ENCODE results near the gene F2R.
"Not testable (repeated sequence)": the region's sequence is repeated elsewhere in the genome, so short reads cannot be mapped to it uniquely, and the experiment has no call there.

F2R gene

GRCh38 chr5:76761118-76761517 is 45.2 kb downstream of the F2R start:
- H3K4ac ChIP-seq (ENCODE audit: low read depth in 1 of 2, low read length in 2 of 2); H3K36me3 ChIP-seq (ENCODE audit: control insufficient read depth in 1 of 2, insufficient read depth in 2 of 2, low read depth in 1 of 2, low read length in 2 of 2); H3K4me3 ChIP-seq (ENCODE audit: insufficient read depth in 1 of 2, low read depth in 1 of 2, low read length in 2 of 2); H4K8ac ChIP-seq (ENCODE audit: low read length); H4K91ac ChIP-seq (ENCODE audit: low read length); DNase-seq; H3K14ac ChIP-seq (ENCODE audit: low read length in 2 of 2); H2BK120ac ChIP-seq (ENCODE audit: low read depth, low read length); H3K27ac ChIP-seq (ENCODE audit: low read length, poor library complexity, severe bottlenecking); H3K4me2 ChIP-seq (ENCODE audit: low read length, poor library complexity, severe bottlenecking); H2BK15ac ChIP-seq (ENCODE audit: low read depth, poor library complexity, severe bottlenecking); H3K18ac ChIP-seq (ENCODE audit: low read depth in 1 of 2, low read length in 2 of 2); H2BK5ac ChIP-seq (ENCODE audit: low read depth, low read length, poor library complexity, severe bottlenecking); H3K4me1 ChIP-seq (ENCODE audit: control insufficient read depth, insufficient read depth, low read depth, low read length); H2AK5ac ChIP-seq (ENCODE audit: low read length, severe bottlenecking); H3K27me3 ChIP-seq (ENCODE audit: control insufficient read depth in 1 of 2, insufficient read depth in 1 of 2, low read length in 2 of 2); H2AFZ ChIP-seq (ENCODE audit: low read depth, low read length); H2BK12ac ChIP-seq (ENCODE audit: low read length in 2 of 2); H3K79me1 ChIP-seq (replicated peaks; ENCODE audit: low read length, poor library complexity, severe bottlenecking); H3K23ac ChIP-seq (ENCODE audit: low read length in 2 of 2); H3K9ac ChIP-seq (ENCODE audit: low read length): not testable (repeated sequence)
- 88% methylated on average over 9 of the region's 9 CpGs for WGBS
- peaks cover 14% of the 10 kb centered on the region for H3K9me3 ChIP-seq (ENCODE audit: control insufficient read depth, low read length)

GRCh38 chr5:76762484-76762883 is 46.6 kb downstream of the F2R start:
- no peak overlapping the region for H3K4ac ChIP-seq (ENCODE audit: low read depth in 1 of 2, low read length in 2 of 2)
- H3K79me1 ChIP-seq (replicated peaks; ENCODE audit: low read length, poor library complexity, severe bottlenecking) = no peaks in the 10 kb centered on the region
- no peak overlapping the region for H2BK5ac ChIP-seq (ENCODE audit: low read depth, low read length, poor library complexity, severe bottlenecking)
- no peak overlapping the region for H2AFZ ChIP-seq (ENCODE audit: low read depth, low read length)
- H3K14ac ChIP-seq (ENCODE audit: low read length in 2 of 2) = no peak overlapping the region
- no peak overlapping the region for H3K4me2 ChIP-seq (ENCODE audit: low read length, poor library complexity, severe bottlenecking)
- no peak for DNase-seq
- peaks cover 14% of the 10 kb centered on the region for H3K9me3 ChIP-seq (ENCODE audit: control insufficient read depth, low read length)
- no peak overlapping the region for H2BK15ac ChIP-seq (ENCODE audit: low read depth, poor library complexity, severe bottlenecking)
- H3K9ac ChIP-seq (ENCODE audit: low read length) = no peak overlapping the region
- no peaks in the 10 kb centered on the region for H3K36me3 ChIP-seq (ENCODE audit: control insufficient read depth in 1 of 2, insufficient read depth in 2 of 2, low read depth in 1 of 2, low read length in 2 of 2)
- 70% methylated on average over 2 of the region's 2 CpGs for WGBS
- no peak overlapping the region for H3K4me3 ChIP-seq (ENCODE audit: insufficient read depth in 1 of 2, low read depth in 1 of 2, low read length in 2 of 2)
- no peak overlapping the region for H4K91ac ChIP-seq (ENCODE audit: low read length)
- no peak overlapping the region for H2BK120ac ChIP-seq (ENCODE audit: low read depth, low read length)
- no peak overlapping the region for H2BK12ac ChIP-seq (ENCODE audit: low read length in 2 of 2)
- no peak overlapping the region for H3K23ac ChIP-seq (ENCODE audit: low read length in 2 of 2)
- no peak overlapping the region for H2AK5ac ChIP-seq (ENCODE audit: low read length, severe bottlenecking)
- no peak overlapping the region for H4K8ac ChIP-seq (ENCODE audit: low read length)
- no peak overlapping the region for H3K27ac ChIP-seq (ENCODE audit: low read length, poor library complexity, severe bottlenecking)
- H3K27me3 ChIP-seq (ENCODE audit: control insufficient read depth in 1 of 2, insufficient read depth in 1 of 2, low read length in 2 of 2) = peaks cover 0 to 2% of the 10 kb centered on the region in 2 experiments
- no peaks in the 10 kb centered on the region for H3K4me1 ChIP-seq (ENCODE audit: control insufficient read depth, insufficient read depth, low read depth, low read length)
- no peak overlapping the region for H3K18ac ChIP-seq (ENCODE audit: low read depth in 1 of 2, low read length in 2 of 2)

- Histone ChIP-seq H3K4me3 (ENCODE audit: insufficient read depth in 1 of 2, low read depth in 1 of 2, low read length in 2 of 2) (no peak overlapping the region), H3K18ac (ENCODE audit: low read depth in 1 of 2, low read length in 2 of 2) (no peak overlapping the region), H4K91ac (ENCODE audit: low read length) (no peak overlapping the region), H2BK5ac (ENCODE audit: low read depth, low read length, poor library complexity, severe bottlenecking) (no peak overlapping the region), H3K14ac (ENCODE audit: low read length in 2 of 2) (no peak overlapping the region), H3K4ac (ENCODE audit: low read depth in 1 of 2, low read length in 2 of 2) (no peak overlapping the region), H2BK120ac (ENCODE audit: low read depth, low read length) (no peak overlapping the region), H3K9me3 (ENCODE audit: control insufficient read depth, low read length) (peaks cover 14% of the 10 kb centered on the region), H2AK5ac (ENCODE audit: low read length, severe bottlenecking) (no peak overlapping the region), H2BK15ac (ENCODE audit: low read depth, poor library complexity, severe bottlenecking) (no peak overlapping the region), H4K8ac (ENCODE audit: low read length) (no peak overlapping the region), H3K4me1 (ENCODE audit: control insufficient read depth, insufficient read depth, low read depth, low read length) (no peaks in the 10 kb centered on the region), H3K27ac (ENCODE audit: low read length, poor library complexity, severe bottlenecking) (no peak overlapping the region), H2AFZ (ENCODE audit: low read depth, low read length) (no peak overlapping the region), H3K27me3 (ENCODE audit: control insufficient read depth in 1 of 2, insufficient read depth in 1 of 2, low read length in 2 of 2) (peaks cover 0 to 2% of the 10 kb centered on the region in 2 experiments), H3K23ac (ENCODE audit: low read length in 2 of 2) (no peak overlapping the region), H2BK12ac (ENCODE audit: low read length in 2 of 2) (no peak overlapping the region), H3K4me2 (ENCODE audit: low read length, poor library complexity, severe bottlenecking) (no peak overlapping the region), H3K36me3 (ENCODE audit: control insufficient read depth in 1 of 2, insufficient read depth in 2 of 2, low read depth in 1 of 2, low read length in 2 of 2) (no peaks in the 10 kb centered on the region), H3K79me1 (replicated peaks; ENCODE audit: low read length, poor library complexity, severe bottlenecking) (no peaks in the 10 kb centered on the region), H3K9ac (ENCODE audit: low read length) (no peak overlapping the region)
- no peak for DNase-seq
These were observed 47.2 kb downstream of the F2R start for GRCh38 chr5:76763136-76763535.

GRCh38 chr5:76764374-76764773 is 48.4 kb downstream of the F2R start:
- no peak overlapping the region for H2BK15ac ChIP-seq (ENCODE audit: low read depth, poor library complexity, severe bottlenecking)
- no peak overlapping the region for H3K4me3 ChIP-seq (ENCODE audit: insufficient read depth in 1 of 2, low read depth in 1 of 2, low read length in 2 of 2)
- H3K27ac ChIP-seq (ENCODE audit: low read length, poor library complexity, severe bottlenecking) = no peak overlapping the region
- H3K4me2 ChIP-seq (ENCODE audit: low read length, poor library complexity, severe bottlenecking) = no peak overlapping the region
- H4K8ac ChIP-seq (ENCODE audit: low read length) = no peak overlapping the region
- H3K9ac ChIP-seq (ENCODE audit: low read length) = no peak overlapping the region
- H3K36me3 ChIP-seq (ENCODE audit: control insufficient read depth in 1 of 2, insufficient read depth in 2 of 2, low read depth in 1 of 2, low read length in 2 of 2) = no peaks in the 10 kb centered on the region
- WGBS = 100% methylated on average over 1 of the region's 3 CpGs
- no peak overlapping the region for H4K91ac ChIP-seq (ENCODE audit: low read length)
- H3K23ac ChIP-seq (ENCODE audit: low read length in 2 of 2) = no peak overlapping the region
- peaks cover 14% of the 10 kb centered on the region for H3K9me3 ChIP-seq (ENCODE audit: control insufficient read depth, low read length)
- H3K14ac ChIP-seq (ENCODE audit: low read length in 2 of 2) = no peak overlapping the region
- no peak overlapping the region for H2BK120ac ChIP-seq (ENCODE audit: low read depth, low read length)
- H2AK5ac ChIP-seq (ENCODE audit: low read length, severe bottlenecking) = no peak overlapping the region
- H2BK5ac ChIP-seq (ENCODE audit: low read depth, low read length, poor library complexity, severe bottlenecking) = no peak overlapping the region
- no peak for DNase-seq
- no peak overlapping the region for H3K18ac ChIP-seq (ENCODE audit: low read depth in 1 of 2, low read length in 2 of 2)
- H2BK12ac ChIP-seq (ENCODE audit: low read length in 2 of 2) = no peak overlapping the region
- H2AFZ ChIP-seq (ENCODE audit: low read depth, low read length) = no peak overlapping the region
- no peaks in the 10 kb centered on the region for H3K4me1 ChIP-seq (ENCODE audit: control insufficient read depth, insufficient read depth, low read depth, low read length)
- H3K4ac ChIP-seq (ENCODE audit: low read depth in 1 of 2, low read length in 2 of 2) = no peak overlapping the region
- no peaks in the 10 kb centered on the region for H3K79me1 ChIP-seq (replicated peaks; ENCODE audit: low read length, poor library complexity, severe bottlenecking)
- H3K27me3 ChIP-seq (ENCODE audit: control insufficient read depth in 1 of 2, insufficient read depth in 1 of 2, low read length in 2 of 2) = no peaks in the 10 kb centered on the region

Data from mesenchymal stem cell (in vitro differentiated cells and primary cell).